Embryonic facial prominence (tissue), 1 donor: ENCODE measurements around the gene POLR2H.
A peak's percentile ranks its signal among the peaks of the same experiment; 100 is the strongest.

Source experiments
- DNase-seq: peaks from one replicate; pipeline ENCODE4 v3.0.0-alpha.2; 2016; ENCODE audit errors: extremely low spot score

Gene POLR2H

DNA sequence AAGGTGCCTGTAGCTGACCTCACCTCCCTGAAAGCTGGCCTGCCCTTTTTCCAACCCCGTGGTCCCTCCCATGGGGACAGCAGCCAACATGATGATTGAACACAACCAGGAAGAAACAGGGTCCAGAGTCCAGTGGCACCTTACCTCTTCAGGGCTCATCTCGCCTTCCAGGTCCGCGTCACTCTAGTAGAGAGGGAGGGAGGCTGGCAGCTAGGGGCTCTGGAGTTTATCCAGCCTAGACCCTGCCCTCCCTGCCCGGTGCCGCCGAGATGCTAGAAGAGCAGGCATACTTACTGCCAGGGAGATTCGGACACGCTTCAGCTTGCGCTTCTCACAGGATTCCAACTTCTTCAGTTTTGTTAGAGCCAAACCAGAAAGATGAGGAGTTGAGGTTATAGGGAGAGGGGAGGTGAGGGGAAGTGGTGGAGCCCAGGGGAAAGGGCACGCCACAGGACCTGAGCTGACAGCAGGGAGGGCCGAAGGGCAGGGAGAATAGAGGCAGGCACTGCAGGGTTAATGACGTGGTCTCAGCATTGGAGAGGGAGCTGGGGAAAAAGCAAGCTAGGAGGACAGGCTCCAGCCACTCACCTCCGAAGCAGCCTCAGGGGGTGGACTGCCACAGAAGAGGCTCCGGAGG lies 9.2 kb upstream of the POLR2H start:
- no peak for DNase-seq

- no peak for DNase-seq
Measured at GRCh38 chr3:184352897-184353545, 8.5 kb upstream of the POLR2H start.

GRCh38 chr3:184353546-184353941 lies 8.0 kb upstream of the POLR2H start:
- DNase-seq = no peak

DNA sequence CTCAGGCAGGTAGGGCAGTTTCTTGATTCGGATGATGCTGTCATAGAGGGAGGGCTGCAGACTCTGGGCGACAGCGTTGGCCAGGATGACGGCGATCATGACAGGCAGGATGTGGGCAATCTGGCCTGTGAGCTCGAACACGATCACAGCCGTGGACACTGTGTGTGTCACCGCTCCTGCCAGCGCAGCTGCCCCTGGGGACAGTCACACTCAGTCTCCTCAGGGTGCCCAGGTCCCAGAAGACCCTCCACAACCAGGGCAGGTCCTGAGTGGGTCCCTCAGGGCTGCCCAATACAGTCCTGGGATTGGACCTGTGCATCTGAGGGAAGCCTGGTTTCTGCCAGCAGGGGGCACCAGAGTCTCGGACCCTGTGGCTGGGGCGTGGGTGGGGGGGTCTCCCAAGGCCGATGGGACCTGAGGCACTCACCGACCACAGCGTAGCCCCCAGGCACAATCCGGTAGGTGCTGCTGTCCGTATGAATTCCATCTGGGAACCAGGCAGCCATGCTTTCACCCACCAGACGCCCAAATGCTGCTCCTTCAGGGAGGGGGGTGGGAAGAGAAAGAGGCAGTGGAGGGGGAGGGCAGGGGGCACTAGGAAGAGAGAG lies 7.3 kb upstream of the POLR2H start:
- DNase-seq = no peak

DNA sequence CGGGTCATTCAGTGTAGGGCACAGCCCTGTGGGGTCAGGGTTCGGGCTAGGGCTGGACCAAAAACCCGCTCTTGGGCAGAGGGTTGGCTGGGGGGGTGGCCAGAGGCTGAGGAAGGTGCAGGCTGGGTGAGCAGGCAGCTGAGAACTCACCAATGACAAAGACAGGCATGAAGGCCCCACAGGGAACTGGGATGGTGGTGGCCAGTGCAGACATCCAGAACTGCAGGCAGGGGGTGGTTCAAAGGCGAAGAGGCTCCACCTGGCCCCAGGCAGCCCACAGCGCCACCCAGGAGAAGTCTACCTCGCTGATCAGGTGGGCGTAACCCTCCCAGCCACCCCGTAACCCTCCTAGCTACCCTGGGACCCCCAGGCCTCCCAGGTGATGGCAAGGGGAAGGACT lies 6.8 kb upstream of the POLR2H start:
- no peak for DNase-seq

GRCh38 chr3:184355261-184356040 lies 6.1 kb upstream of the POLR2H start:
- DNase-seq = no peak

- no peak for DNase-seq
Measured at GRCh38 chr3:184357248-184358123, 4.0 kb upstream of the POLR2H start.

GRCh38 chr3:184358124-184358767 lies 3.3 kb upstream of the POLR2H start:
- no peak for DNase-seq

- DNase-seq = no peak
Measured at GRCh38 chr3:184358921-184359350, 2.6 kb upstream of the POLR2H start.

- no peak for DNase-seq
Measured at GRCh38 chr3:184359610-184360009, 1.9 kb upstream of the POLR2H start.

DNA sequence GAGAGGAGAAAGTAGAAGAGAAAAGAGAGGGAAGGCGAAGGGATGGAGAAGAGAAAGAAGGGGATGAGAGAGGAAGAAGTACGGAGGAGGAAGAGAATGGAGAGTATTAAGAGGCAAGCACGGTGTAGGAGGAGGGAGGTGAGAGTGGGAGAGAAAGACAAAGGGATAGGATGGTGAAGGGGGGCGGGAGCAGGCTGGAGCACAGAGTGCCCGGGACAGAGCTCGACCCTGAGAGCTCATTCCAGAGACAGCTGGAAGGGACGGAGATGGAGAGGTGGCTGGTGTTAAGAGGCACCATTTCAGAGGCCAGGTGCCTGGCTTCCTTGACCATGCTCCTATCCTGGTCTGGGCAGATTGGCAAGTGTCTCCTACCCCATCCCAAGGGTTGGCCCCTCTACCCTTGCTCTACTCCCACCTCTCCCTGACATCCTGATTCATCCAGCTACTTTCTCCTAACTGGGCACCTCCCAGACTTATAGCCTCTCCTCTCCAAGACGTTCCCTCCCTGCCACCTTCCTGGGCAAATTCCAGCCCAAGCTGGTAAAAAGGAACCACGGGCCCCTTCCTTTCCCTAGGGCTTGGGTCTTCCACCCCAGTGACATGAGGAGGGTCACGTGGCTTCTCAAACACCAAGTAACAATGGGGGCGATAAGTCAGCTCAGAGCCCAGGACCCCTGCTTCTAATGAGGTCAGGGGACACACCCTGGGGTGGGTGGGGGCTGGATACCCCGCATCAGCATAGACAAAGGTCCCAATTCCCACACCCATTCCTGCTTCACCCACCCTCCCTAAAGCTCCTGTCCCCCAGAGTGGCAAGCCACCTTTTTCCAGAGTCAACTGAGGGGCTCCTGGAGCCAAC lies 1.2 kb upstream of the POLR2H start:
- DNase-seq = no peak

DNA sequence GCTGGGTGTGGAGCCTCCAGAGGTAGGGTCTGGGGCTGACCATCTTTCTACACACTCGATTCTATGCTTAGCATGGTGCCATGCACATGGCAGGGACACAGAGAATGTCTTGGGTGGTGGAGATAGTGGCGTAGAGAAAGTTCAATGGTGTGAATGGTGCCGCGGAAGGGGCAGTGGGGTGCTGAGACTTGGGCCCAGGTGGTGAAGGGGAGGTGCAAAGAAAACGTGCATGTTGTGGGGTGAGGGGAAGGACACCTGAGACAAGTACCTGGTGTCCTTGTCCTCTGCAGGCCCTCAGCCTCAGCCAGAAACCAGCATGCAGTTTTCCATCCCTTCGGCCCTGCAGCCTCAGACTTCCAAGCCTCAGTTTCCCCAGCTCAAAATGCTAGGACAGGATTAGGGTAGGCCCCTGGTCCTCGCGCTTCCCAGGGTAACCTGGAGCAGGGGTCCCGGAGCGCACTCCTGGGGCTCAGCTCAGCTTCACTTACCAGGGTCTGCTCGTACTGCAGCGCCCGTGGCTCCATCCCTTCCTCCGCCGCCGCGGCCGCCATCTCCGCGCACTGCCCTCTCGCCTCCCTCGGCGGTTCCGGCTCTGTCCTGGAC lies 480 bp upstream of the POLR2H start:
- no peak for DNase-seq

DNA sequence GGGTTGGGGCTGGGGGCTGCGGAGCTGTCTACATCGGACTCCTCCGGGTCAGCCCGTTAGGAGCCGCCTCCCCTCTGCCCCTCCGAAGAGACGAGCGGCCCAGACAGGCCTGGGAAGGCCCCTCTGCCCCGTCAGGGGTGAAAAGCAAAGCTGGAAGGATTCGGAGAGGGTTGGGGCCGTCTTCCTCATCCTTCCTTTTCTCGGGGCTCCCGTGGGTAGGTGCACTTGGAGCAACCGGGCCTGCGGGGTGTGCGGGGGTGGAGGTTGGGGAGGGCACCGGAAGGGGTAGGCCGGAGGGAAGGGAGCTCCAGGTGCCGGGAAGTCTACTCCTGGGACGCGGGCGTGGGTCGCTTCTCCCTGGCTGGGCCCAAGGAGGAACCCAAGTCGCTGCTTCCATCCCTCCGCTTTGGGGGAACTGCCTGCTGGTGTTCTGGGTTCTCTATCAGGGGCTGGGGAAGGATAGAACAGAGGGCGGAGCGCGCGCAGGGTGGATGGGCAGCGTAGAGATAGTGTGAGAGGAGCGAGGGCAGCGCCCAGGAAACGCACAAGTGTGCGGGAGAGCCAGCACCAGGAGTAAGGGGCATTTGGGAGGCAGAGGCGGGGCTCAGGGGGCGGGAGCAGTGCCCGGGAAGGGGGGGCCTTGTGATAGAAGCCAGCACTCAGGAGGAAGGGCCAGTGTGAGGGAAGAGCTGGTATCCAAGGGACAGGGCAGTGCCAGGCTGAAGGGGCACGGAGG lies 590 bp downstream of the POLR2H start:
- no peak for DNase-seq

DNA sequence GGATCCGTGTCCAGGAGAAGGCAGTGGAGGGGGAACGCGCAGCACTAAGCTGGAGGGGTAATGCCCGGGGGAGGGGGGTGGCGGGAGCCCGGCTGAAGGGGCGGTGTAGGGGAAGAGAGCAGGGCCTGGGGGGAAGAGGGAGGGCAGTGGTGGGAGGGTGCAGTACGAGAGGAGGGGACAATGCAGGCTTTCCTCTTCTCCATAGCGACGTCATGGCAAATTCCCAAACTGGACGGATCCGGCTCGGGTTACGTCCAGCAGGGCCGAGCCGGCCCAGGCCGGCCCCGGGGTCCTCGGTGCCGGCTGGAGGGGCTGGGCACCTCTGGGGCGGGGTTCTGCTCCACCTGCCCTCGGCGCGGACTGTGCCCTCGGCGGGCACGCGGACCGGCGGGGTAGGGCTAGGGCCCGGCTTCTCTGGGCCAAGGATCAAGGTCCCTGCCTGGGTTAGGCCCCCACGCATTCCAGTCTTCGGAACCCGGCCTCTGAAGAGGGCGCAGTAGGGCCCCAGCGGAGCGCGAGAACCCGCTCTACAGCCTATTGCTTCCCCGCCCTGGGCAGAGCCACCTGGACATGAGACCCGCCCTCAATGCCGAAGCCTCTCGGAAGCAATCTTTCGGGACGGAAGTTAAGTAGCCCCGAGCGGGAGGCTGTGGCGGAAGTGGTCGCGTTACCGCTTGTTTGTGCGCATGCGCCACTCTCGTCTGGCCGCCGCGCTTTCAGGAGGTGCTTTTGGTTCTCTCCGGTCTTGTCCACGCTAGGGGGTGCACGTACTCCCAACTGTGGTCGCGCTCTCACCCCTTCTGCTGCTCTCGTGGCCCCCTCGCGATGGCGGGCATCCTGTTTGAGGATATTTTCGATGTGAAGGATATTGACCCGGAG lies 1.4 kb downstream of the POLR2H start:
- peak; percentile 96 for DNase-seq

DNA sequence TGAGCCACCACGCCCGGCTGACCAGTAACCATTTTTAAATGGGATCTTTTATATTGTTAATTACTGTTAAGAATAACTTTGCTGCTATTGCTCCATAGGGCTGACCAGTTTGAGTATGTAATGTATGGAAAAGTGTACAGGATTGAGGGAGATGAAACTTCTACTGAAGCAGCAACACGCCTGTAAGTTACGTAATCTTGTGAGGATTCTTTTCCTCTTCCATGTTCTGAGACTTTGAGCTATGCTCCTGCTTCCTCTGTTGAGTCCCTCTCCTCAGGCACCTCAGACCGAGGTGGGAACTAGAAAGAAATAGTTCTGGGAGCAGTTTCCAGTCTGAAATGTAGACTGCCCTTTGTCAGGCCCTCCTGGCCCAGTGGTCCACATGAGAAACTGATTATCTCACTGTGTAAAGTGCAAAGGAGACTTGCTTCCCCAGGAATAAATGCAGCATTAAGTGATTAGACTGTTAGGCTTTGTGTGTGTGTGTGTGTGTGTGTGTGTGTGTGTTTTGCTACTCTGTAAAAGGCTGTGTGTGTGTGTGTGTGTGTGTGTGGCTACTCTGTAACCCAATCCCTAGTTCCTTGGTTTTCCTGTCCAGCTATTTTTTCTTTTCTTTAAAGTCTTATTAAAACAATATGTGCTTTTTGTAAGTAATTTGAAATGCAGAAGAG lies 5.2 kb downstream of the POLR2H start:
- DNase-seq = peak; percentile 61

DNA sequence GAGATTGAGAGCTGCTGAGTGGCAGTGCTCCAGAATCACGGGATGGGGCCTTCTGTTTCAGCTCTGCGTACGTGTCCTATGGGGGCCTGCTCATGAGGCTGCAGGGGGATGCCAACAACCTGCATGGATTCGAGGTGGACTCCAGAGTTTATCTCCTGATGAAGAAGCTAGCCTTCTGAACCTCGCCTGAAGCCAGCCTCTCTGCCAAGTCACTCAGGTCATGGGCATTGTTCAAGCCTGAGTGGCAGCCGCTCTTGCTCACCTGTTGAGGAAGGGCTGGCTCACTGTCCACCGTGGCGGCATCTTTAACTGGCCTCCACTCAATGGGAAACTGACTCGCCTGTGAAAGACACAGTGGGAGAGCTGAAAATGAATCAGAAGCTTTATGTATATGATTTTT lies 6.6 kb downstream of the POLR2H start:
- DNase-seq = no peak

DNA sequence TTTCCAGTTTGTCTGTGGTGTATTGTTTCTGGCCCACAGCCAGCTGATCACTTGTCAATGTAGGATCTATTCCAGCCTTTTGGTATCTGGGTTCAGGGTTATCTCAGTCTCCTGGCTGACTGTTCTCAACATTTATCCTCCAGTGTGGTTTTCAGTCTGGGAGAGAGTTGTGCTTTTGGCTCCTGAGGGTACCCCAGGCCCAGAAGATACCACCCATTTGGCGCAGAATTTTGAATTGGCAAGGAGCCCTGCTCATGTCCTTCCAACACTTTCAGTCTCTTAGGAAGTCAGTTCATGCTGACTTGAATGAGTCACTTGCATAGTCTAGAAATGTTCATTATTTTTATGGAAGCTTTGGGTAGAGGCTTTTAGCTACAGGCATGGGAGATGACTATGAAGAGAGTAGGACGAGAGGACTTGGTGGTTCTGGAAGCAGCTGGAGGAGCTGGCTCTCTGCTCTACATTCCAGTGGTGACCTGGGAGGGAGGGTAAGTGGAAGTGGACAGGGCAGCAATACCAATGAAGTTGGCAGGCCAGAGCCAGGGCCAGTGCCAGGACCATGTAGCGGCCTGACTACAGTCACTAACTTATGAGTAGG lies 7.2 kb downstream of the POLR2H start:
- no peak for DNase-seq
